Sigmoid colon (tissue), 4 donors: ENCODE results near the gene HOMER2.

Experiments
- EP300 ChIP-seq, 4 donors: sonication (generic); formaldehyde crosslinking; IDR thresholded peaks; one replicate each; pipeline ENCODE4 v1.6.1; 2017; ENCODE audit warnings: antibody characterized with exemption in 4 of 4
- POLR2A ChIP-seq, 2 donors: fragments of 450-650 bp; IDR thresholded peaks; one replicate each; pipeline ENCODE4 v1.6.1; 2016; ENCODE audit warnings: antibody characterized with exemption in 2 of 2, mild to moderate bottlenecking in 2 of 2, moderate library complexity in 2 of 2
- POLR2AphosphoS5 ChIP-seq, 4 donors: sonication (generic); formaldehyde crosslinking; IDR thresholded peaks; one replicate each; pipeline ENCODE4 v1.6.1; 2017; ENCODE audit warnings: antibody characterized with exemption in 4 of 4
- TF ChIP-seq, protein P1 (sequence below), 4 experiments: fragments of 450-650 bp in 3 of 4; fragments of 200-600 bp in 1 of 4; IDR thresholded peaks; one replicate each; pipeline ENCODE4 v1.5.1; 2016 to 2019; ENCODE audit warnings: antibody characterized with exemption in 4 of 4, mild to moderate bottlenecking in 3 of 4, moderate library complexity in 2 of 4

DNA sequence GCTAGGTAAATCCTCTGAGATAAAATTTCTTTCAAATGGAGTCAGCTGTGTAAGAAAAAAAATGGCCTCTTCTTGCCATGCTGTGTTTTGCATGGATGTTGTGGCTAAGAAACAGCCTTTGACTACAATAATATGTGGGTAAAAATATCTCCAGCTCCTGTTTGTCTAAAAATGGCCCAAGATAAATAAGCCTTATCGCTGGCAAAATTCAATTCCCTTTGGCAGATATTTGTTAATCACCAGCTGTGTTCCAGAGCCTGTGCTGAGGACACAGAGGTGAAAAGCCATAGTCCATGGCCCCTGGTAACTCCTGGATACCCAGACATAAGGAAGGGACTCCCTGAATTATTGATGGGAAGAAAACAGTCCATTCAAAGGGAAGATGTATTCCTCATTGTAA, 18.2 kb upstream of the HOMER2 start:
- TF ChIP-seq POLR2A (IDR thresholded peaks at IDR 0.05) (no peak), POLR2AphosphoS5 (IDR thresholded peaks at IDR 0.05) (no peak), EP300 (IDR thresholded peaks at IDR 0.05) (no peak)
- TF ChIP-seq, protein P1, sequence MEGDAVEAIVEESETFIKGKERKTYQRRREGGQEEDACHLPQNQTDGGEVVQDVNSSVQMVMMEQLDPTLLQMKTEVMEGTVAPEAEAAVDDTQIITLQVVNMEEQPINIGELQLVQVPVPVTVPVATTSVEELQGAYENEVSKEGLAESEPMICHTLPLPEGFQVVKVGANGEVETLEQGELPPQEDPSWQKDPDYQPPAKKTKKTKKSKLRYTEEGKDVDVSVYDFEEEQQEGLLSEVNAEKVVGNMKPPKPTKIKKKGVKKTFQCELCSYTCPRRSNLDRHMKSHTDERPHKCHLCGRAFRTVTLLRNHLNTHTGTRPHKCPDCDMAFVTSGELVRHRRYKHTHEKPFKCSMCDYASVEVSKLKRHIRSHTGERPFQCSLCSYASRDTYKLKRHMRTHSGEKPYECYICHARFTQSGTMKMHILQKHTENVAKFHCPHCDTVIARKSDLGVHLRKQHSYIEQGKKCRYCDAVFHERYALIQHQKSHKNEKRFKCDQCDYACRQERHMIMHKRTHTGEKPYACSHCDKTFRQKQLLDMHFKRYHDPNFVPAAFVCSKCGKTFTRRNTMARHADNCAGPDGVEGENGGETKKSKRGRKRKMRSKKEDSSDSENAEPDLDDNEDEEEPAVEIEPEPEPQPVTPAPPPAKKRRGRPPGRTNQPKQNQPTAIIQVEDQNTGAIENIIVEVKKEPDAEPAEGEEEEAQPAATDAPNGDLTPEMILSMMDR (IDR thresholded peaks at IDR 0.05), result no peak
